RWPE1 (cell line): ENCODE results near the gene TMEM31.

Experiments used
- CTCF ChIA-PET: fragments of 350-600 bp; sonication (Branson Sonifier 250); formaldehyde crosslinking; extraction: SDS; loops from one replicate; lab custom pipeline; 2021; lab: Yijun Ruan, JAX
- POLR2A ChIA-PET: fragments of 400-600 bp; formaldehyde crosslinking; extraction: SDS; loops from one replicate; lab custom pipeline; 2020; ENCODE audit warnings: antibody characterized with exemption; ENCODE audit not compliant: low non-redundant PET; lab: Yijun Ruan, JAX
- DNase-seq: peaks from one replicate; pipeline ENCODE4 v3.0.0; 2012; ENCODE audit warnings: low spot score
- H3K27ac ChIP-seq: fragments of 450-650 bp; 2 replicates; pipeline ENCODE4 v1.5.1; 2017
- CTCF ChIP-seq: fragments of 450-650 bp; conservative IDR thresholded peaks from 2 replicates; pipeline ENCODE4 v1.5.1; 2017; ENCODE audit warnings: low read depth, mild to moderate bottlenecking

TMEM31 gene, protein sequence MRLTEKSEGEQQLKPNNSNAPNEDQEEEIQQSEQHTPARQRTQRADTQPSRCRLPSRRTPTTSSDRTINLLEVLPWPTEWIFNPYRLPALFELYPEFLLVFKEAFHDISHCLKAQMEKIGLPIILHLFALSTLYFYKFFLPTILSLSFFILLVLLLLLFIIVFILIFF

GRCh38 chrX:103710609-103711008, at the start of gene TMEM31:
TMEM31 (plus strand) TSS chrX:103710909; CDS start chrX:103712259, 1,350 bp downstream.
- ChIA-PET CTCF (no interaction called here), POLR2A (interaction anchor here (0.6 kb wide), 1 partner anchor 69 kb away, joined by 3 read pairs; no protein-coding TSS in a partner anchor)
- TF ChIP-seq CTCF = no peak
- no peak for DNase-seq
- H3K27ac ChIP-seq = no peak within 1 kb of the TSS

GRCh38 chrX:103663981-103664762, 46.5 kb upstream of the TMEM31 start:
- no peak overlapping the region for H3K27ac ChIP-seq
- ChIA-PET CTCF (no interaction called here), POLR2A (no interaction called here)
- no peak for DNase-seq
- no peak for TF ChIP-seq CTCF

DNA sequence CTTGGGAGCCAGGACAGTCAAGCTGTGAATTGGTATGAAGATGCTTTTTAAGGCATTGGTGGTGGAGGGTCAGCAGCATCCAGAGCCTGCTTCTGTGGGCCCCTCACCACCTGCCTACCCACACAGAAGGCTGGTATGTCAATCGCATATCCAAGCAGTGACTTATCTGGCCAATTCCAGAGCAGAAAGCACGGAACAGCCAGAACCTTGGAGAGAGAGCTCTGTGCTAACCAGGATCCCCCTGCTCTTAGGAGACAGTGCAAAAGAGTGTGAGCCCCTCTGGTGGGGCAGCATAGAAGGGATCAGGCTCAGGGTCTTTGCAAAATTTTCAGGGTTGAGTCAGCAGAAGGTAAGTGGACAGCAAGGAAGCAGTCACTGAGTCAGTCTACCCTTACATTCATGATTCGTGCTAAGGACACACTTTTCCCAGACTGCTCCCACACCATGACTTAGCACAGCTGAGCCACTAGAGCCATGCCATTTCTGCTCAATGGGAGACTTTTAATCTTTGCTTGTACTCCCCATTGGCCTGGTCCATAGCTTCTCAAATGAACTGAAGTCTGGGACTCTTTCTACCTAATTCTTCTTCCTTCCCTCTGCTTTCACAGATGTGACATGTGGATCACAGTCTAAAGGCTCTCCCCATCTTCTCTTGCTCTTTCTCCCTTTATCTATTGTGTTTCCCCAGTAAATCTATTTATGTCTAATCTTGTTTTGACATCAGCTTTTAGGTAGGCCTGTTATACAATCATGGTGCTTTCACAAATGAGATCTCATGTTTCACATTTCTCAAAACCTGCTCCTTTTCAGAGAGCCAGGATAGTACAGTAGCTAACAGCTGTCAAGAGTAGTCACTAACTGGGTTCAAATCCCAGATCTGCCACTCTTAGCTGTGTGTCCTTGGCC, 44.3 kb upstream of the TMEM31 start:
- POLR2A ChIA-PET = no interaction called here
- DNase-seq = no peak
- CTCF ChIA-PET = no interaction called here

DNA sequence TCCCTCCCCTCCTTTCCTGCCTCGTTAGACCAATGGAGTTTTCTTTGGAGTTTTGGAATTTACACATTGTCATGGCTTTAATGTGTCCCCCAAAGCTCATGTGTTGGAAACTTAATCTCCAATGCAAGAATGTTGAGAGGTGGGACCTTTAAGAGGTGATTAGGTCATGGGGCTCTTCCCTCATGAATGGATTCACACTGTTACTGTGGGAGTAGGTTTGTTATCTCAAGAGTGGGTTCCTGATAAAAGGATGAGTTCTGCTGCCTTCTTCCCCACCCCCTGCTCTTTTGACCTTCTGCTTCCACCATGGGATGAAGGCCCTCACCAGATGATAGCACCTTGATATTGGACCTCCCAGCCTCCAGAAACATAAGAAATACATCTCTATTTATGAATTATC, 41.0 kb upstream of the TMEM31 start:
- POLR2A ChIA-PET = no interaction called here
- CTCF ChIA-PET = no interaction called here
- H3K27ac ChIP-seq = no peak overlapping the region
- DNase-seq = no peak
- no peak for TF ChIP-seq CTCF

More for the DNA sequence above, 44.3 kb upstream of the TMEM31 start:
- TF ChIP-seq CTCF = no peak
- no peak overlapping the region for H3K27ac ChIP-seq

DNA sequence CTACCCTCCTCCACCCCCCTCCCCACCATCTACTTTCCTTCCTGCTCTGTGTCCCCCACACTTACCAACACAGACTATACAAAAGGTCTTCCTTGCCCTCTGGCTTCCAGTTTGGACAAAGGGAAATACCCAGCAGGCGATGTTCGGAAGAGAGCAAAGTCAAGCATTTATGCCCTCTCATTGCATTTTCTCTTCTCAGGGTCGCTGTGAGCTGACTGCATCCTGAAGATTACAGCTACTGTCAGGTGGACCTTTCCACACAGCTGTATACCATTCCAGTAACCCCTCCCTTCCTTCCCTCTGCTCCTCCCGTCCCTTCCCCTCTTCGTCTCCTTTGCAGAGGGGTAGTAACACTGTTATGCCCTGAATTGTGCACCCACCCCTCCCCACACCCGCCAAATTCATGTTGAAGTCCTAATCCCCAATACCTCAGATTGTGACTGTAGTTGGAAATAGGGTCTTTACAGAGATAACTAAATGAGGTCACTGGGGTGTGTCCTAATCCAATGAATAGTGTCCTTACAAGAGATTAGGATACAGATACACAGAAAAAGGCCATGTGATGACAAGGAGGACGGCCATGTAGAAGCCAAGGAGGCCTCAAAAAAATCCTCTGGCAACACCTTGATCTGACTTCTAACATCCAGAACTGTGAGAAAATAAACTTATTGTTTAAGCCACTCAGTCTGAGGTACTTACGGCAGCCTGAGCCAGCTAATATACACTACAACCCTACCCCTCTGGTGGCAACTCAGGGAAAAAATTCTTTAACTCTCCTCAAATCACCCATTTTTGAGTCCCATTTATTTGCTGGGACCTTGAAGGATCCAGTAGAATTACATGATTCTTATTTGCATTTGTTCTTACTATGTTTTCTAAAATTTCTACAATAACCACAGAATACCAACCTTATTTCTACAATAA, 35.9 kb upstream of the TMEM31 start:
- TF ChIP-seq CTCF = no peak
- H3K27ac ChIP-seq = no peak overlapping the region
- POLR2A ChIA-PET = no interaction called here
- no peak for DNase-seq
- CTCF ChIA-PET = no interaction called here
